ENCODE measurements around the gene TMEM154.

The TMEM154 gene

GRCh38 chr4:152680988-152681603 lies 1.3 kb upstream of the TMEM154 start:
- in situ Hi-C loops (cut with MboI; ENCODE audit: low sequenced_read_pairs, unreplicated experiment) = no loop called here
- no peak for DNase-seq (ENCODE audit: low spot score)
- TF ChIP-seq, protein P1, sequence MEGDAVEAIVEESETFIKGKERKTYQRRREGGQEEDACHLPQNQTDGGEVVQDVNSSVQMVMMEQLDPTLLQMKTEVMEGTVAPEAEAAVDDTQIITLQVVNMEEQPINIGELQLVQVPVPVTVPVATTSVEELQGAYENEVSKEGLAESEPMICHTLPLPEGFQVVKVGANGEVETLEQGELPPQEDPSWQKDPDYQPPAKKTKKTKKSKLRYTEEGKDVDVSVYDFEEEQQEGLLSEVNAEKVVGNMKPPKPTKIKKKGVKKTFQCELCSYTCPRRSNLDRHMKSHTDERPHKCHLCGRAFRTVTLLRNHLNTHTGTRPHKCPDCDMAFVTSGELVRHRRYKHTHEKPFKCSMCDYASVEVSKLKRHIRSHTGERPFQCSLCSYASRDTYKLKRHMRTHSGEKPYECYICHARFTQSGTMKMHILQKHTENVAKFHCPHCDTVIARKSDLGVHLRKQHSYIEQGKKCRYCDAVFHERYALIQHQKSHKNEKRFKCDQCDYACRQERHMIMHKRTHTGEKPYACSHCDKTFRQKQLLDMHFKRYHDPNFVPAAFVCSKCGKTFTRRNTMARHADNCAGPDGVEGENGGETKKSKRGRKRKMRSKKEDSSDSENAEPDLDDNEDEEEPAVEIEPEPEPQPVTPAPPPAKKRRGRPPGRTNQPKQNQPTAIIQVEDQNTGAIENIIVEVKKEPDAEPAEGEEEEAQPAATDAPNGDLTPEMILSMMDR (IDR thresholded peaks at IDR 0.05; ENCODE audit: borderline replicate concordance, control extremely low read depth, extremely low read depth, insufficient read depth, missing control alignments) = no peak

GRCh38 chr4:152678841-152679240 lies 956 bp downstream of the TMEM154 start:
- DNase-seq (ENCODE audit: low spot score) = no peak
- in situ Hi-C loops (cut with MboI; ENCODE audit: low sequenced_read_pairs, unreplicated experiment) = no loop called here
- TF ChIP-seq, protein P1 (IDR thresholded peaks at IDR 0.05; ENCODE audit: borderline replicate concordance, control extremely low read depth, extremely low read depth, insufficient read depth, missing control alignments) = no peak

DNA sequence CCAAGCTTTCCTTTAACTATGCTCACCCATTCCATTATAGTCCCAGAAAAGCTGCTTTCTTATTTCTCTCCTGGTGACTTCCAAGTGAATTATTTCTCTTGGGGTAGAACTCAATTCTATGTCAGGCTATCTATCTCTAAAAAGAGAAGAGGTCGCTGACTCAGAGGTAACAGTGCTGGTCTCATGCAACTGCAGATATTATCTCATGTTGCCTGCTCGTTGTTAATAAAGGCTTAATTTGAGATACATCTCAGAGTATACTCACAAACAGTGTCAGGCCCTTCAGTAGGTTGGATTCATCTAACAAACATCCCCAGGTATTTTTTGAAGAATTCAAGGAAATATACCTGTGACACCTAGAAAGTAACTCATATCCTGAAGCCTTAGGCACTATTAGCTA lies 2.7 kb downstream of the TMEM154 start:
- DNase-seq (ENCODE audit: low spot score) = no peak
- TF ChIP-seq, protein P1 (IDR thresholded peaks at IDR 0.05; ENCODE audit: borderline replicate concordance, control extremely low read depth, extremely low read depth, insufficient read depth, missing control alignments) = no peak

GRCh38 chr4:152676052-152676854 lies 3.5 kb downstream of the TMEM154 start:
- in situ Hi-C loops (cut with MboI; ENCODE audit: low sequenced_read_pairs, unreplicated experiment) = no loop called here
- TF ChIP-seq, protein P1 (IDR thresholded peaks at IDR 0.05; ENCODE audit: borderline replicate concordance, control extremely low read depth, extremely low read depth, insufficient read depth, missing control alignments) = no peak
- DNase-seq (ENCODE audit: low spot score) = no peak

More for the DNA sequence above, 2.7 kb downstream of the TMEM154 start:
- in situ Hi-C loops (cut with MboI; ENCODE audit: low sequenced_read_pairs, unreplicated experiment) = no loop called here

- in situ Hi-C loops (cut with MboI; ENCODE audit: low sequenced_read_pairs, unreplicated experiment) = no loop called here
- DNase-seq (ENCODE audit: low spot score) = no peak
- TF ChIP-seq, protein P1 (IDR thresholded peaks at IDR 0.05; ENCODE audit: borderline replicate concordance, control extremely low read depth, extremely low read depth, insufficient read depth, missing control alignments) = no peak
Observed at GRCh38 chr4:152674359-152674758, 5.4 kb downstream of the TMEM154 start.

- no peak for DNase-seq (ENCODE audit: low spot score)
- TF ChIP-seq, protein P1 (IDR thresholded peaks at IDR 0.05; ENCODE audit: borderline replicate concordance, control extremely low read depth, extremely low read depth, insufficient read depth, missing control alignments) = no peak
- in situ Hi-C loops (cut with MboI; ENCODE audit: low sequenced_read_pairs, unreplicated experiment) = no loop called here
Observed at GRCh38 chr4:152673489-152673888, 6.3 kb downstream of the TMEM154 start.

Measured in GM13976 (cell line).